ENCODE data around the gene PTPRG.
A peak's percentile ranks its signal among the peaks of the same experiment; 100 is the strongest.

The PTPRG gene

GRCh38 chr3:61853912-61854311, 292.5 kb downstream of the PTPRG start:
- Histone ChIP-seq H3K27me3 (ENCODE audit: insufficient read depth, low read length) (no peaks in the 10 kb centered on the region), H3K27ac (ENCODE audit: low read depth, low read length) (no peak overlapping the region), H3K36me3 (ENCODE audit: insufficient read depth, low read length) (no peaks in the 10 kb centered on the region), H3K4me1 (ENCODE audit: insufficient read depth, low read length) (peaks cover 21% of the 10 kb centered on the region), H3K9me3 (ENCODE audit: insufficient read depth, low read depth, low read length) (no peaks in the 10 kb centered on the region), H3K4me3 (ENCODE audit: low read length) (no peak overlapping the region), H3K9ac (ENCODE audit: low read depth, low read length) (no peak overlapping the region)
- WGBS: 80% methylated on average over 2 of the region's 2 CpGs

GRCh38 chr3:61855211-61855610, 293.8 kb downstream of the PTPRG start:
- H3K9ac ChIP-seq (ENCODE audit: low read depth, low read length): no peak overlapping the region
- H3K4me1 ChIP-seq (ENCODE audit: insufficient read depth, low read length): peaks cover 16% of the 10 kb centered on the region
- H3K9me3 ChIP-seq (ENCODE audit: insufficient read depth, low read depth, low read length): no peaks in the 10 kb centered on the region; the same call in 1 of the 2 replicates
- no peak overlapping the region for H3K4me3 ChIP-seq (ENCODE audit: low read length)
- no peak overlapping the region for H3K27ac ChIP-seq (ENCODE audit: low read depth, low read length)
- H3K27me3 ChIP-seq (ENCODE audit: insufficient read depth, low read length): no peaks in the 10 kb centered on the region
- WGBS: 91% methylated on average over 1 of the region's 1 CpG
- no peaks in the 10 kb centered on the region for H3K36me3 ChIP-seq (ENCODE audit: insufficient read depth, low read length)

- no peaks in the 10 kb centered on the region for H3K27me3 ChIP-seq (ENCODE audit: insufficient read depth, low read length)
These were observed 295.9 kb downstream of the PTPRG start for GRCh38 chr3:61857297-61857696.

GRCh38 chr3:61858054-61858453, 296.7 kb downstream of the PTPRG start:
- H3K4me1 ChIP-seq (ENCODE audit: insufficient read depth, low read length): peaks cover 27% of the 10 kb centered on the region

More at GRCh38 chr3:61857297-61857696, 295.9 kb downstream of the PTPRG start:
- no peak overlapping the region for H3K27ac ChIP-seq (ENCODE audit: low read depth, low read length)
- peaks cover 29% of the 10 kb centered on the region for H3K4me1 ChIP-seq (ENCODE audit: insufficient read depth, low read length)
- H3K9me3 ChIP-seq (ENCODE audit: insufficient read depth, low read depth, low read length): no peaks in the 10 kb centered on the region; the same call in 1 of the 2 replicates
- no peaks in the 10 kb centered on the region for H3K36me3 ChIP-seq (ENCODE audit: insufficient read depth, low read length)
- 97% methylated on average over 2 of the region's 2 CpGs for WGBS
- H3K9ac ChIP-seq (ENCODE audit: low read depth, low read length): no peak overlapping the region
- no peak overlapping the region for H3K4me3 ChIP-seq (ENCODE audit: low read length)

GRCh38 chr3:61861410-61861809, 300.0 kb downstream of the PTPRG start:
- Histone ChIP-seq H3K9me3 (ENCODE audit: insufficient read depth, low read depth, low read length) (no peaks in the 10 kb centered on the region; the same call in 1 of the 2 replicates), H3K36me3 (ENCODE audit: insufficient read depth, low read length) (no peaks in the 10 kb centered on the region), H3K27ac (ENCODE audit: low read depth, low read length) (peak overlapping the region; percentile 53), H3K27me3 (ENCODE audit: insufficient read depth, low read length) (no peaks in the 10 kb centered on the region), H3K4me3 (ENCODE audit: low read length) (no peak overlapping the region), H3K9ac (ENCODE audit: low read depth, low read length) (no peak overlapping the region), H3K4me1 (ENCODE audit: insufficient read depth, low read length) (peaks cover 27% of the 10 kb centered on the region)
- 87% methylated on average over 1 of the region's 1 CpG for WGBS

More at GRCh38 chr3:61858054-61858453, 296.7 kb downstream of the PTPRG start:
- H3K27ac ChIP-seq (ENCODE audit: low read depth, low read length): no peak overlapping the region
- no peak overlapping the region for H3K9ac ChIP-seq (ENCODE audit: low read depth, low read length)
- WGBS: 79% methylated on average over 1 of the region's 2 CpGs
- no peak overlapping the region for H3K4me3 ChIP-seq (ENCODE audit: low read length)
- no peaks in the 10 kb centered on the region for H3K36me3 ChIP-seq (ENCODE audit: insufficient read depth, low read length)
- H3K9me3 ChIP-seq (ENCODE audit: insufficient read depth, low read depth, low read length): no peaks in the 10 kb centered on the region; the same call in 1 of the 2 replicates
- no peaks in the 10 kb centered on the region for H3K27me3 ChIP-seq (ENCODE audit: insufficient read depth, low read length)

GRCh38 chr3:61862614-61863289, 301.4 kb downstream of the PTPRG start:
- 87% methylated on average over 7 of the region's 7 CpGs for WGBS

GRCh38 chr3:61863579-61863978, 302.2 kb downstream of the PTPRG start:
- no peaks in the 10 kb centered on the region for H3K27me3 ChIP-seq (ENCODE audit: insufficient read depth, low read length)
- no CpG with 5 or more reads among the region's 1 CpG for WGBS

More at GRCh38 chr3:61862614-61863289, 301.4 kb downstream of the PTPRG start:
- no peaks in the 10 kb centered on the region for H3K27me3 ChIP-seq (ENCODE audit: insufficient read depth, low read length)
- no peak overlapping the region for H3K27ac ChIP-seq (ENCODE audit: low read depth, low read length)
- H3K36me3 ChIP-seq (ENCODE audit: insufficient read depth, low read length): no peaks in the 10 kb centered on the region
- no peak overlapping the region for H3K4me3 ChIP-seq (ENCODE audit: low read length)
- no peaks in the 10 kb centered on the region; the same call in 1 of the 2 replicates for H3K9me3 ChIP-seq (ENCODE audit: insufficient read depth, low read depth, low read length)
- peaks cover 27% of the 10 kb centered on the region for H3K4me1 ChIP-seq (ENCODE audit: insufficient read depth, low read length)
- no peak overlapping the region for H3K9ac ChIP-seq (ENCODE audit: low read depth, low read length)

GRCh38 chr3:61864886-61865285, 303.5 kb downstream of the PTPRG start:
- Histone ChIP-seq H3K36me3 (ENCODE audit: insufficient read depth, low read length) (no peaks in the 10 kb centered on the region), H3K9me3 (ENCODE audit: insufficient read depth, low read depth, low read length) (no peaks in the 10 kb centered on the region), H3K27me3 (ENCODE audit: insufficient read depth, low read length) (no peaks in the 10 kb centered on the region), H3K9ac (ENCODE audit: low read depth, low read length) (no peak overlapping the region), H3K4me3 (ENCODE audit: low read length) (no peak overlapping the region), H3K4me1 (ENCODE audit: insufficient read depth, low read length) (peaks cover 46% of the 10 kb centered on the region), H3K27ac (ENCODE audit: low read depth, low read length) (no peak overlapping the region)
- WGBS: 100% methylated on average over 1 of the region's 1 CpG

More at GRCh38 chr3:61863579-61863978, 302.2 kb downstream of the PTPRG start:
- no peak overlapping the region for H3K27ac ChIP-seq (ENCODE audit: low read depth, low read length)
- no peaks in the 10 kb centered on the region; the same call in 1 of the 2 replicates for H3K9me3 ChIP-seq (ENCODE audit: insufficient read depth, low read depth, low read length)
- no peak overlapping the region for H3K4me3 ChIP-seq (ENCODE audit: low read length)
- H3K4me1 ChIP-seq (ENCODE audit: insufficient read depth, low read length): peaks cover 33% of the 10 kb centered on the region
- H3K36me3 ChIP-seq (ENCODE audit: insufficient read depth, low read length): no peaks in the 10 kb centered on the region
- H3K9ac ChIP-seq (ENCODE audit: low read depth, low read length): no peak overlapping the region

GRCh38 chr3:61865466-61866152, 304.2 kb downstream of the PTPRG start:
- Histone ChIP-seq H3K4me1 (ENCODE audit: insufficient read depth, low read length) (peaks cover 49% of the 10 kb centered on the region), H3K36me3 (ENCODE audit: insufficient read depth, low read length) (no peaks in the 10 kb centered on the region), H3K4me3 (ENCODE audit: low read length) (no peak overlapping the region), H3K9me3 (ENCODE audit: insufficient read depth, low read depth, low read length) (no peaks in the 10 kb centered on the region), H3K27me3 (ENCODE audit: insufficient read depth, low read length) (no peaks in the 10 kb centered on the region), H3K27ac (ENCODE audit: low read depth, low read length) (no peak overlapping the region), H3K9ac (ENCODE audit: low read depth, low read length) (no peak overlapping the region)
- 91% methylated on average over 6 of the region's 6 CpGs for WGBS

GRCh38 chr3:61866153-61866542, 304.8 kb downstream of the PTPRG start:
- no peak overlapping the region for H3K4me3 ChIP-seq (ENCODE audit: low read length)
- H3K4me1 ChIP-seq (ENCODE audit: insufficient read depth, low read length): peaks cover 49% of the 10 kb centered on the region
- H3K9ac ChIP-seq (ENCODE audit: low read depth, low read length): no peak overlapping the region
- WGBS: 87% methylated on average over 2 of the region's 2 CpGs
- no peak overlapping the region for H3K27ac ChIP-seq (ENCODE audit: low read depth, low read length)
- H3K36me3 ChIP-seq (ENCODE audit: insufficient read depth, low read length): no peaks in the 10 kb centered on the region
- no peaks in the 10 kb centered on the region for H3K9me3 ChIP-seq (ENCODE audit: insufficient read depth, low read depth, low read length)
- H3K27me3 ChIP-seq (ENCODE audit: insufficient read depth, low read length): no peaks in the 10 kb centered on the region

- peaks cover 51% of the 10 kb centered on the region for H3K4me1 ChIP-seq (ENCODE audit: insufficient read depth, low read length)
- no peaks in the 10 kb centered on the region for H3K9me3 ChIP-seq (ENCODE audit: insufficient read depth, low read depth, low read length)
- H3K4me3 ChIP-seq (ENCODE audit: low read length): no peak overlapping the region
- H3K27ac ChIP-seq (ENCODE audit: low read depth, low read length): no peak overlapping the region
- no peak overlapping the region for H3K9ac ChIP-seq (ENCODE audit: low read depth, low read length)
- no peaks in the 10 kb centered on the region for H3K36me3 ChIP-seq (ENCODE audit: insufficient read depth, low read length)
- 89% methylated on average over 6 of the region's 7 CpGs for WGBS
- H3K27me3 ChIP-seq (ENCODE audit: insufficient read depth, low read length): no peaks in the 10 kb centered on the region
These were observed 305.6 kb downstream of the PTPRG start for GRCh38 chr3:61866961-61867461.

Measured in HUES64 (cell line).